Measurements from ENCODE around the gene FOXO1.

The FOXO1 gene

GRCh38 chr13:40549500-40550094 lies 116.8 kb downstream of the FOXO1 start:
- DNase-seq (ENCODE audit: low read depth in 1 of 2, low spot score in 1 of 2) = no peak

- DNase-seq (ENCODE audit: low read depth in 1 of 2, low spot score in 1 of 2) = no peak
Observed at GRCh38 chr13:40547591-40548315, 118.7 kb downstream of the FOXO1 start.

- no peak for DNase-seq (ENCODE audit: low read depth in 1 of 2, low spot score in 1 of 2)
Observed at GRCh38 chr13:40546047-40546446, 120.4 kb downstream of the FOXO1 start.

GRCh38 chr13:40540328-40541044 lies 126.0 kb downstream of the FOXO1 start:
- DNase-seq (ENCODE audit: low read depth in 1 of 2, low spot score in 1 of 2) = no peak

GRCh38 chr13:40539576-40540327 lies 126.7 kb downstream of the FOXO1 start:
- no peak for DNase-seq (ENCODE audit: low read depth in 1 of 2, low spot score in 1 of 2)

- DNase-seq (ENCODE audit: low read depth in 1 of 2, low spot score in 1 of 2) = no peak
Observed at GRCh38 chr13:40537146-40537895, 129.1 kb downstream of the FOXO1 start.

- DNase-seq (ENCODE audit: low read depth in 1 of 2, low spot score in 1 of 2) = no peak
Observed at GRCh38 chr13:40536443-40537113, 129.9 kb downstream of the FOXO1 start.

- no peak for DNase-seq (ENCODE audit: low read depth in 1 of 2, low spot score in 1 of 2)
Observed at GRCh38 chr13:40535345-40535836, 131.1 kb downstream of the FOXO1 start.

- DNase-seq (ENCODE audit: low read depth in 1 of 2, low spot score in 1 of 2) = no peak
Observed at GRCh38 chr13:40534456-40534855, 132.0 kb downstream of the FOXO1 start.

GRCh38 chr13:40533072-40533471 lies 133.4 kb downstream of the FOXO1 start:
- no peak for DNase-seq (ENCODE audit: low read depth in 1 of 2, low spot score in 1 of 2)

GRCh38 chr13:40530961-40531360 lies 135.5 kb downstream of the FOXO1 start:
- no peak for DNase-seq (ENCODE audit: low read depth in 1 of 2, low spot score in 1 of 2)

GRCh38 chr13:40528881-40529280 lies 137.6 kb downstream of the FOXO1 start:
- no peak for DNase-seq (ENCODE audit: low read depth in 1 of 2, low spot score in 1 of 2)

- no peak for DNase-seq (ENCODE audit: low read depth in 1 of 2, low spot score in 1 of 2)
Observed at GRCh38 chr13:40527914-40528313, 138.5 kb downstream of the FOXO1 start.

- DNase-seq (ENCODE audit: low read depth in 1 of 2, low spot score in 1 of 2) = no peak
Observed at GRCh38 chr13:40522282-40522681, 144.2 kb downstream of the FOXO1 start.

GRCh38 chr13:40520916-40521315 lies 145.5 kb downstream of the FOXO1 start:
- DNase-seq (ENCODE audit: low read depth in 1 of 2, low spot score in 1 of 2) = no peak

GRCh38 chr13:40519637-40520036 lies 146.8 kb downstream of the FOXO1 start:
- no peak for DNase-seq (ENCODE audit: low read depth in 1 of 2, low spot score in 1 of 2)

GRCh38 chr13:40518481-40518882 lies 148.0 kb downstream of the FOXO1 start:
- peak in 1 of 2 donors; percentile 45 for DNase-seq (ENCODE audit: low read depth in 1 of 2, low spot score in 1 of 2)

- DNase-seq (ENCODE audit: low read depth in 1 of 2, low spot score in 1 of 2) = no peak
Observed at GRCh38 chr13:40517486-40518480, 148.7 kb downstream of the FOXO1 start.

GRCh38 chr13:40515702-40516101 lies 150.7 kb downstream of the FOXO1 start:
- DNase-seq (ENCODE audit: low read depth in 1 of 2, low spot score in 1 of 2) = no peak

Data from stimulated activated CD4-positive, alpha-beta T cell treated with anti-CD3 and anti-CD28 coated beads, Interleukin-15, amount 100 ng/mL, for 1 hour (primary cell).